Mesendoderm (in vitro differentiated cells): ENCODE results near the gene OTOGL. TPM values are rescaled to one million over a fixed set of nuclear protein-coding genes. Genes with fewer than 3 reads are reported as not detected.

ENCODE experiments used
- DNase-seq: peaks from one replicate; pipeline ENCODE4 v3.0.0; 2013
- H2AK5ac ChIP-seq: 2 replicates; pipeline ENCODE4 v1.6.1; 2013; ENCODE audit warnings: low read length, inconsistent platforms
- H2BK120ac ChIP-seq: 2 replicates; pipeline ENCODE4 v1.6.1; 2013; ENCODE audit warnings: low read depth, mild to moderate bottlenecking, low read length, moderate library complexity, mixed read lengths
- H2BK15ac ChIP-seq: replicated peaks from 2 replicates; pipeline ENCODE4 v1.6.1; 2013; ENCODE audit warnings: low read depth, mild to moderate bottlenecking, moderate library complexity
- H2BK5ac ChIP-seq: 2 replicates; pipeline ENCODE4 v1.6.1; 2013; ENCODE audit warnings: low read length, inconsistent platforms
- H3K18ac ChIP-seq: 2 replicates; pipeline ENCODE4 v1.6.1; 2013; ENCODE audit warnings: mild to moderate bottlenecking, low read length, mixed read lengths
- H3K23ac ChIP-seq: one replicate; pipeline ENCODE4 v1.6.1; 2013; ENCODE audit warnings: low read length
- H3K27ac ChIP-seq: 2 replicates; pipeline ENCODE4 v1.5.1; 2013; ENCODE audit warnings: low read depth, mild to moderate bottlenecking, inconsistent platforms, low read length, moderate library complexity
- H3K27me3 ChIP-seq: 2 replicates; pipeline ENCODE4 v1.6.1; 2013; ENCODE audit warnings: low read length, control low read depth, mild to moderate bottlenecking, inconsistent platforms; ENCODE audit not compliant: insufficient read depth, poor library complexity
- H3K36me3 ChIP-seq: 2 replicates; pipeline ENCODE4 v1.6.1; 2013; ENCODE audit warnings: low read length, inconsistent platforms; ENCODE audit not compliant: control insufficient read depth, insufficient read depth
- H3K4ac ChIP-seq: one replicate; pipeline ENCODE4 v1.6.1; 2013; ENCODE audit warnings: low read depth, mild to moderate bottlenecking, low read length, moderate library complexity
- H3K4me1 ChIP-seq: 2 replicates; pipeline ENCODE4 v1.6.1; 2013; ENCODE audit warnings: low read depth, low read length, inconsistent platforms; ENCODE audit not compliant: control insufficient read depth
- H3K4me2 ChIP-seq: 2 replicates; pipeline ENCODE4 v1.6.1; 2013; ENCODE audit warnings: low read length
- H3K4me3 ChIP-seq: 2 replicates; pipeline ENCODE4 v1.5.1; 2013; ENCODE audit warnings: mild to moderate bottlenecking, low read length
- H3K56ac ChIP-seq: one replicate; pipeline ENCODE4 v1.6.1; 2013; ENCODE audit warnings: low read length
- H3K79me1 ChIP-seq: 2 replicates; pipeline ENCODE4 v1.6.1; 2013; ENCODE audit warnings: low read length, inconsistent platforms
- H3K79me2 ChIP-seq: 2 replicates; pipeline ENCODE4 v1.6.1; 2013; ENCODE audit warnings: mild to moderate bottlenecking, low read length; ENCODE audit not compliant: control insufficient read depth, insufficient read depth
- H3K9ac ChIP-seq: 2 replicates; pipeline ENCODE4 v1.6.1; 2013; ENCODE audit warnings: low read length, inconsistent platforms
- H4K5ac ChIP-seq: one replicate; pipeline ENCODE4 v1.6.1; 2013; ENCODE audit warnings: low read length
- H4K8ac ChIP-seq: one replicate; pipeline ENCODE4 v1.6.1; 2013; ENCODE audit warnings: low read depth, mild to moderate bottlenecking, control low read depth, low read length, moderate library complexity
- WGBS: extraction: QIAGEN DNeasy Blood & Tissue Kit; methylation state at CpG from one replicate; pipeline ENCODE4 v1.1.7; 2013; ENCODE audit warnings: low lambda C conversion rate, missing lambda C conversion rate; ENCODE audit not compliant: insufficient coverage; ENCODE audit errors: extremely low coverage; 5-methylcytosine and 5-hydroxymethylcytosine counted together
- polyA plus RNA-seq, 2 experiments: library from polyadenylated mRNA; stranded (reverse); fragments of 200-250 nt; gene quantifications; one replicate each; pipeline ENCODE4 v1.2.3, GENCODE V29; 2013

The OTOGL gene
- polyA plus RNA-seq (2013, experiment 1 of 2) = 0.08 TPM
- 0.08 TPM for polyA plus RNA-seq (2013, experiment 2 of 2)

DNA sequence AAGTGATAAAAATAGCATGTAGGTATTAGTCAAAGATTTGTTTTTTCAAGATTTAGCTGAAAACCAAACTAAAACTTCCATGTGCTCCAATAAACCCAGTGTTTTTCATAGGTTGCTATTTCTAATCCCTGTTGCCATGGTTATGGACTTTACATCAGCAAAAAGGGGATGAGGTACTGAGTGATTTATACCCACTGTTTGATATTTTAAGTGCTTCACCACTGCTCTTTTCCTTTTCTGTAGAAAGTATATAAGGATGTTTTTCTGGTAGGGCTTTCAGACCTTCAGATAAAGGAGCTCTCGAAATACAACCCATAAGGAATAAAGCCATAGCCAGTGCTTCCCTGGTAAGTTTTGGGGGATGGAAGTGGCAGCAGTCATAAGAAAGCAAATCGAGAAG is at the start of gene OTOGL:
Gene OTOGL (plus strand): TSS at position 279 of the 400 bp plus-strand sequence. CDS start 109,895 bp downstream, outside the sequence.
- H3K18ac ChIP-seq = no peak within 1 kb of the TSS
- no peak within 1 kb of the TSS for H3K9ac ChIP-seq
- H3K27ac ChIP-seq = no peak within 1 kb of the TSS
- no peaks in the 10 kb centered on the region for H3K79me1 ChIP-seq
- no peak within 1 kb of the TSS for H2BK5ac ChIP-seq
- H3K23ac ChIP-seq = no peak within 1 kb of the TSS
- no peak within 1 kb of the TSS for H3K4ac ChIP-seq
- no peak within 1 kb of the TSS for H3K4me3 ChIP-seq
- H2AK5ac ChIP-seq = no peak within 1 kb of the TSS
- H3K4me2 ChIP-seq = no peak within 1 kb of the TSS
- no peaks in the 10 kb centered on the region for H3K79me2 ChIP-seq
- H3K36me3 ChIP-seq = no peaks in the 10 kb centered on the region
- H2BK120ac ChIP-seq = no peak within 1 kb of the TSS
- no peak within 1 kb of the TSS for H4K8ac ChIP-seq
- no peak within 1 kb of the TSS for H4K5ac ChIP-seq
- WGBS = no CpG with 5 or more reads among the region's 2 CpGs
- no peak within 1 kb of the TSS for H3K56ac ChIP-seq
- DNase-seq = no peak
- H3K4me1 ChIP-seq = no peaks in the 10 kb centered on the region
- no peak within 1 kb of the TSS for H2BK15ac ChIP-seq
- H3K27me3 ChIP-seq = no peaks in the 10 kb centered on the region

GRCh38 chr12:80050236-80050635 is 49.1 kb upstream of the OTOGL start:
- Histone ChIP-seq H3K4me3 (no peak overlapping the region), H3K79me2 (no peaks in the 10 kb centered on the region), H4K8ac (no peak overlapping the region), H3K9ac (no peak overlapping the region), H3K4me1 (no peaks in the 10 kb centered on the region), H3K4ac (no peak overlapping the region), H4K5ac (no peak overlapping the region), H3K18ac (no peak overlapping the region), H2BK120ac (no peak overlapping the region), H2AK5ac (no peak overlapping the region), H2BK15ac (no peak overlapping the region), H3K56ac (no peak overlapping the region), H3K79me1 (no peaks in the 10 kb centered on the region), H3K36me3 (no peaks in the 10 kb centered on the region), H3K4me2 (no peak overlapping the region), H3K27ac (no peak overlapping the region), H3K23ac (no peak overlapping the region), H3K27me3 (no peaks in the 10 kb centered on the region), H2BK5ac (no peak overlapping the region)
- no peak for DNase-seq
- WGBS = no CpG with 5 or more reads among the region's 2 CpGs

- no peaks in the 10 kb centered on the region for H3K79me2 ChIP-seq
- no peak overlapping the region for H3K4me2 ChIP-seq
- no peak overlapping the region for H2BK5ac ChIP-seq
- no peak overlapping the region for H3K23ac ChIP-seq
- no peaks in the 10 kb centered on the region for H3K36me3 ChIP-seq
- no peak overlapping the region for H2BK15ac ChIP-seq
- H4K5ac ChIP-seq = no peak overlapping the region
- no peak overlapping the region for H3K9ac ChIP-seq
- H3K4me3 ChIP-seq = no peak overlapping the region
- no CpG with 5 or more reads among the region's 6 CpGs for WGBS
- no peak overlapping the region for H3K4ac ChIP-seq
- no peak overlapping the region for H3K27ac ChIP-seq
- no peak overlapping the region for H2BK120ac ChIP-seq
- H3K4me1 ChIP-seq = no peaks in the 10 kb centered on the region
- no peak overlapping the region for H3K18ac ChIP-seq
- H4K8ac ChIP-seq = no peak overlapping the region
- H2AK5ac ChIP-seq = no peak overlapping the region
- H3K27me3 ChIP-seq = no peaks in the 10 kb centered on the region
- H3K79me1 ChIP-seq = no peaks in the 10 kb centered on the region
- no peak overlapping the region for H3K56ac ChIP-seq
- no peak for DNase-seq
These were observed 46.1 kb upstream of the OTOGL start for GRCh38 chr12:80053051-80053790.

- H3K56ac ChIP-seq = no peak overlapping the region
- no peaks in the 10 kb centered on the region for H3K79me2 ChIP-seq
- no peak overlapping the region for H3K23ac ChIP-seq
- no peak overlapping the region for H3K4me3 ChIP-seq
- no peak overlapping the region for H4K5ac ChIP-seq
- no peak overlapping the region for H3K9ac ChIP-seq
- H3K4me1 ChIP-seq = no peaks in the 10 kb centered on the region
- H3K36me3 ChIP-seq = no peaks in the 10 kb centered on the region
- H3K27ac ChIP-seq = no peak overlapping the region
- H3K79me1 ChIP-seq = no peaks in the 10 kb centered on the region
- no peak overlapping the region for H2AK5ac ChIP-seq
- no peak overlapping the region for H3K18ac ChIP-seq
- DNase-seq = no peak
- H2BK5ac ChIP-seq = no peak overlapping the region
- no peak overlapping the region for H2BK15ac ChIP-seq
- WGBS = 100% methylated on average over 1 of the region's 4 CpGs
- no peak overlapping the region for H3K4ac ChIP-seq
- no peak overlapping the region for H2BK120ac ChIP-seq
- no peaks in the 10 kb centered on the region for H3K27me3 ChIP-seq
- no peak overlapping the region for H4K8ac ChIP-seq
- no peak overlapping the region for H3K4me2 ChIP-seq
These were observed 43.1 kb upstream of the OTOGL start for GRCh38 chr12:80056232-80056631.

DNA sequence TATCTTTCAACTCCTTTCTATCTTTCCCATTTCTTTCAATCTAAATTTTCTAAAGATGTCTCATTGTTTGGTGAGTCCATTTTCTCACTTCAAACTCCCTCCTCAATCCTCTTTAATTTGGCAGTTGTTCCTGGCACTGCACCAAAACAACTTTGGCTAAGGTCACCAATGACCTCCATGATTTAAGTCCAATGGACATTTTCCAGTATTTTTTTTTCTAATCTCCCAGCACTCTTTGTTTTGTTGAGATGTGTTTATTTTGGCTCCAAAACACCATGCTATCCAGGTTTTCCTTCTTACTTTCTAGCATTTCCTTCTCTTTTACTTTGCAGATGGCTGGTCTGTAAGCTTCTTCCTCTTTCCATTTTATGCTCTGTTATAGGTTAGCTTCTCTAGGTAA is 42.5 kb upstream of the OTOGL start:
- Histone ChIP-seq H3K79me2 (no peaks in the 10 kb centered on the region), H3K4me2 (no peak overlapping the region), H3K56ac (no peak overlapping the region), H3K4ac (no peak overlapping the region), H2BK120ac (no peak overlapping the region), H3K18ac (no peak overlapping the region), H3K9ac (no peak overlapping the region), H3K79me1 (no peaks in the 10 kb centered on the region), H2AK5ac (no peak overlapping the region), H3K4me1 (no peaks in the 10 kb centered on the region), H3K27ac (no peak overlapping the region), H4K8ac (no peak overlapping the region), H2BK5ac (no peak overlapping the region), H2BK15ac (no peak overlapping the region), H3K36me3 (no peaks in the 10 kb centered on the region), H3K4me3 (no peak overlapping the region), H3K23ac (no peak overlapping the region), H4K5ac (no peak overlapping the region), H3K27me3 (no peaks in the 10 kb centered on the region)
- DNase-seq = no peak

GRCh38 chr12:80058586-80058985 is 40.8 kb upstream of the OTOGL start:
- no peaks in the 10 kb centered on the region for H3K79me2 ChIP-seq
- no peaks in the 10 kb centered on the region for H3K79me1 ChIP-seq
- no peaks in the 10 kb centered on the region for H3K4me1 ChIP-seq
- no CpG with 5 or more reads among the region's 2 CpGs for WGBS
- no peak for DNase-seq
- H3K9ac ChIP-seq = no peak overlapping the region
- H3K27me3 ChIP-seq = no peaks in the 10 kb centered on the region
- H3K56ac ChIP-seq = no peak overlapping the region
- no peaks in the 10 kb centered on the region for H3K36me3 ChIP-seq
- no peak overlapping the region for H3K4me3 ChIP-seq
- H3K18ac ChIP-seq = no peak overlapping the region
- H2BK15ac ChIP-seq = no peak overlapping the region
- no peak overlapping the region for H3K4me2 ChIP-seq
- no peak overlapping the region for H3K27ac ChIP-seq
- no peak overlapping the region for H2BK5ac ChIP-seq
- no peak overlapping the region for H2BK120ac ChIP-seq
- H3K4ac ChIP-seq = no peak overlapping the region
- H4K5ac ChIP-seq = no peak overlapping the region
- H2AK5ac ChIP-seq = no peak overlapping the region
- H3K23ac ChIP-seq = no peak overlapping the region
- H4K8ac ChIP-seq = no peak overlapping the region
